H1 (cell line): ENCODE results near the gene NDRG2. TPM values are rescaled to one million over a fixed set of nuclear protein-coding genes. Genes with fewer than 3 reads are reported as not detected.

ENCODE experiments used
- BRCA1 ChIP-seq: IDR thresholded peaks from 2 replicates; pipeline ENCODE4 v1.6.1; 2012; ENCODE audit warnings: low read depth, low read length, improper control_type of control experiment
- CBX5 ChIP-seq: fragments of 300-800, 300-1000 bp; sonication (generic); IDR thresholded peaks from 2 replicates; pipeline ENCODE4 v1.7.1; 2016; ENCODE audit warnings: antibody characterized with exemption, low read length, low read depth
- CHD2 ChIP-seq: IDR thresholded peaks from 2 replicates; pipeline ENCODE4 v1.6.1; 2012; ENCODE audit warnings: low read length, improper control_type of control experiment
- CREB1 ChIP-seq: IDR thresholded peaks from 2 replicates; pipeline ENCODE4 v1.6.1; 2012; ENCODE audit warnings: inconsistent platforms
- CTBP2 ChIP-seq: IDR thresholded peaks from 2 replicates; pipeline ENCODE4 v1.7.0; 2011; ENCODE audit warnings: borderline replicate concordance, mild to moderate bottlenecking, moderate library complexity, mixed read lengths, low read length; ENCODE audit not compliant: insufficient read depth, insufficient read length
- EGR1 ChIP-seq: IDR thresholded peaks from 2 replicates; pipeline ENCODE4 v1.6.1; 2011; ENCODE audit warnings: low read depth, low read length, borderline replicate concordance
- EP300 ChIP-seq, 2 experiments: IDR thresholded peaks; 1 replicate in 1 of 2; 2 replicates in 1 of 2; pipeline ENCODE4 v1.6.1; 2011 to 2012; ENCODE audit warnings: low read depth in 2 of 2, low read length in 2 of 2, mild to moderate bottlenecking in 2 of 2, borderline replicate concordance in 1 of 2, inconsistent platforms in 1 of 2, moderate library complexity in 1 of 2
- GABPA ChIP-seq: IDR thresholded peaks from 2 replicates; pipeline ENCODE4 v1.6.1; 2011; ENCODE audit warnings: mild to moderate bottlenecking, low read length, moderate library complexity, borderline replicate concordance; ENCODE audit not compliant: insufficient read depth
- KDM1A ChIP-seq: fragments of 200-600, 300-600 bp; sonication (generic); IDR thresholded peaks from 2 replicates; pipeline ENCODE4 v1.7.1; 2016; ENCODE audit warnings: mild to moderate bottlenecking, low read length, borderline replicate concordance
- KDM4A ChIP-seq: IDR thresholded peaks from one replicate; pipeline ENCODE4 v1.7.1; 2012; ENCODE audit warnings: low read depth, mild to moderate bottlenecking, moderate library complexity, low read length, inconsistent platforms; ENCODE audit not compliant: severe bottlenecking
- MAFK ChIP-seq: IDR thresholded peaks from 2 replicates; pipeline ENCODE4 v1.6.1; 2012; ENCODE audit warnings: low read depth, mild to moderate bottlenecking, improper control_type of control experiment, low read length
- NANOG ChIP-seq: IDR thresholded peaks from 2 replicates; pipeline ENCODE4 v1.6.1; 2011; ENCODE audit warnings: low read length, low read depth, mild to moderate bottlenecking, inconsistent platforms; ENCODE audit not compliant: insufficient read depth, poor library complexity, severe bottlenecking
- POU5F1 ChIP-seq: IDR thresholded peaks from 2 replicates; pipeline ENCODE4 v1.6.1; 2011; ENCODE audit warnings: low read depth, mild to moderate bottlenecking, low read length, moderate library complexity
- SAP30 ChIP-seq: fragments of 300-600 bp; sonication (generic); IDR thresholded peaks from 2 replicates; pipeline ENCODE4 v1.7.1; 2012; ENCODE audit warnings: low read length, moderate library complexity, mild to moderate bottlenecking, inconsistent platforms; ENCODE audit not compliant: insufficient read depth, insufficient replicate concordance
- SIN3A ChIP-seq, 2 experiments: IDR thresholded peaks in 1 of 2; conservative IDR thresholded peaks in 1 of 2; 2 replicates each; pipeline ENCODE4 v1.6.1; 2011 to 2012; ENCODE audit warnings: low read length in 2 of 2, improper control_type of control experiment in 1 of 2, low read depth in 1 of 2, mild to moderate bottlenecking in 1 of 2
- SIX5 ChIP-seq: IDR thresholded peaks from 2 replicates; pipeline ENCODE4 v1.6.1; 2011; ENCODE audit warnings: mild to moderate bottlenecking, low read depth, low read length
- SP1 ChIP-seq: IDR thresholded peaks from 2 replicates; pipeline ENCODE4 v1.6.1; 2011; ENCODE audit warnings: low read depth, low read length
- SP2 ChIP-seq: IDR thresholded peaks from 2 replicates; pipeline ENCODE4 v1.6.1; 2012; ENCODE audit warnings: mild to moderate bottlenecking, low read length, inconsistent platforms
- SUZ12 ChIP-seq: fragments of 200-600 bp; sonication (generic); IDR thresholded peaks from 2 replicates; pipeline ENCODE4 v1.6.1; 2012; ENCODE audit warnings: mild to moderate bottlenecking, inconsistent platforms, low read length, moderate library complexity, mixed read lengths
- TAF7 ChIP-seq: optimal IDR thresholded peaks from 2 replicates; pipeline ENCODE3; 2011; ENCODE audit warnings: low read depth, mild to moderate bottlenecking, inconsistent platforms, low read length, moderate library complexity, borderline replicate concordance
- TCF12 ChIP-seq: IDR thresholded peaks from 2 replicates; pipeline ENCODE4 v1.6.1; 2011; ENCODE audit warnings: low read depth, mild to moderate bottlenecking, low read length
- polyA plus RNA-seq, 7 experiments: library from polyadenylated mRNA; depleted of rRNA in 3 of 7; stranded (reverse) in 5 of 7; unstranded in 2 of 7; fragments of >200 nt in 5 of 7; fragments of 200-250 nt in 2 of 7; gene quantifications; 1 replicate in 5 of 7; 2 replicates in 1 of 7; 4 replicates in 1 of 7; pipeline versions ENCODE4 v1.2.1 to v1.2.3, GENCODE V29; 2011 to 2013; ENCODE audit warnings: missing spikeins in 2 of 7, mixed read lengths in 2 of 7
- total RNA-seq: library from RNA; stranded (reverse); fragmentation: NEBNext Ultra II Directional; extraction: Animal tissue kit (Norgen Biotek cat#: 25700); gene quantifications from 2 replicates; pipeline ENCODE4 v1.2.1, GENCODE V29; 2021
- TF ChIP-seq, protein P1 (sequence below), 3 experiments: IDR thresholded peaks; 1 replicate in 2 of 3; 2 replicates in 1 of 3; pipeline versions ENCODE4 v1.5.1 to v1.6.1; 2011; ENCODE audit warnings: low read length in 3 of 3, mild to moderate bottlenecking in 3 of 3, inconsistent platforms in 2 of 3, low read depth in 1 of 3, moderate library complexity in 1 of 3; ENCODE audit not compliant: insufficient read depth in 1 of 3; ENCODE audit errors: control extremely low read depth in 1 of 3

Gene NDRG2
- total and polyA plus RNA-seq, 2 of the 8 experiments (the other 6 are each of a cell fraction or from before 2014, with no cell fraction given), result 29.9 to 48.6 TPM

DNA sequence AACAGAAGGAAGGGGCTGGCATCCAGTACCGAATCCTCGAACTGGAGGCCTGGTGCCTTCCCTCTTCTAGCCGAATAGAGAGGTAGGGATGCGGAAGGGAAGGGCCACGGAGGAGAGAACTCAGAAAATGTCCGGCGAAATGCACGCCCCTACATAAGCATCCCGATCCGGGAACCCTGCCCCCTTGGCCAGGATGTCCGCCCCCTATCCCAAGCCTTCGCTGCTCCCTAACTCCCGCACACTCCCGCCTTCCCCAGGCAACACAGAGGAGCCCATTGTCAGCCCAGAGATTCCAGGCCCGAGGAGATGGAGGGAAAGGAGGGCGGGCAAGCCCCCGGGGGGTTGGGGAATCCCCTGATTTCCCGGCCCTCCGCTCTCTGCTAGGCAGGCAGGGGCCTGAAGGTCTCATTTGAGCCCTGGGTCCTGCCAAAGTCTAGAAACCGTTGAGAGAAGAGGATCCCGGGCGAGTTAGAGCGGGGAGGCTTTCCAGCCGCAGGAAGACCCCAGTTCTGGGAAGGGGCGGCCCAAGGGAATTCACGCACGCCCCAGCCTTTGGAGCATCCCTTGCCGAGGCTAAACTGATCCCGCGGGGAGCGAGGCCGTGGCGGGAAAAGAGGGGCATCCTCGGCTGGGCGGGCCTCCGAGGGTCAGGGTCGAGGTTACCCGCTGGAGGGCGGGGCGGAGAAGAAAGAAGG lies 44.7 kb upstream of the NDRG2 start (continued):
- TF ChIP-seq SAP30 (peak; percentile 73), BRCA1 (no peak), MAFK (no peak), CBX5 (no peak), TCF12 (no peak), CTBP2 (no peak), POU5F1 (no peak), SUZ12 (no peak), SP1 (no peak), KDM4A (peak; percentile 4), SP2 (no peak), CREB1 (no peak), NANOG (no peak), CHD2 (no peak), KDM1A (no peak), EGR1 (no peak), GABPA (no peak), SIX5 (no peak), EP300 (IDR thresholded peaks at IDR 0.05; ENCODE audit: borderline replicate concordance in 1 of 2, low read depth in 2 of 2, low read length in 2 of 2) (no peak), SIN3A (conservative IDR thresholded peaks at IDR 0.05 in 1 of 2, IDR thresholded peaks at IDR 0.05 in 1 of 2; ENCODE audit: low read depth in 1 of 2, low read length in 2 of 2) (peak in 1 of 2 experiments; percentile 74; a peak in 1 of 4 replicates), TAF7 (peak; percentile 58)
- TF ChIP-seq, protein P1, sequence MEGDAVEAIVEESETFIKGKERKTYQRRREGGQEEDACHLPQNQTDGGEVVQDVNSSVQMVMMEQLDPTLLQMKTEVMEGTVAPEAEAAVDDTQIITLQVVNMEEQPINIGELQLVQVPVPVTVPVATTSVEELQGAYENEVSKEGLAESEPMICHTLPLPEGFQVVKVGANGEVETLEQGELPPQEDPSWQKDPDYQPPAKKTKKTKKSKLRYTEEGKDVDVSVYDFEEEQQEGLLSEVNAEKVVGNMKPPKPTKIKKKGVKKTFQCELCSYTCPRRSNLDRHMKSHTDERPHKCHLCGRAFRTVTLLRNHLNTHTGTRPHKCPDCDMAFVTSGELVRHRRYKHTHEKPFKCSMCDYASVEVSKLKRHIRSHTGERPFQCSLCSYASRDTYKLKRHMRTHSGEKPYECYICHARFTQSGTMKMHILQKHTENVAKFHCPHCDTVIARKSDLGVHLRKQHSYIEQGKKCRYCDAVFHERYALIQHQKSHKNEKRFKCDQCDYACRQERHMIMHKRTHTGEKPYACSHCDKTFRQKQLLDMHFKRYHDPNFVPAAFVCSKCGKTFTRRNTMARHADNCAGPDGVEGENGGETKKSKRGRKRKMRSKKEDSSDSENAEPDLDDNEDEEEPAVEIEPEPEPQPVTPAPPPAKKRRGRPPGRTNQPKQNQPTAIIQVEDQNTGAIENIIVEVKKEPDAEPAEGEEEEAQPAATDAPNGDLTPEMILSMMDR (IDR thresholded peaks at IDR 0.05; ENCODE audit: control extremely low read depth in 1 of 3, insufficient read depth in 1 of 3, low read depth in 1 of 3, low read length in 3 of 3), result no peak
